ENCODE results near the gene RNF180.

The RNF180 gene

GRCh38 chr5:64298586-64298985 lies 132.9 kb downstream of the RNF180 start:
- Histone ChIP-seq H3K36me3 (ENCODE audit: low read depth) (no peaks in the 10 kb centered on the region), H3K9me3 (ENCODE audit: severe bottlenecking) (no peaks in the 10 kb centered on the region), H3K4me3 (ENCODE audit: severe bottlenecking) (no peak overlapping the region), H3K27me3 (ENCODE audit: insufficient read depth, poor library complexity, severe bottlenecking) (no peaks in the 10 kb centered on the region), H3K4me1 (ENCODE audit: insufficient read depth, poor library complexity, severe bottlenecking) (peaks cover 32% of the 10 kb centered on the region), H3K27ac (ENCODE audit: poor library complexity, severe bottlenecking) (peak overlapping the region; percentile 72)
- ATAC-seq (ENCODE audit: low read depth): no peak
- no peak for DNase-seq (ENCODE audit: low spot score)
- no peak for TF ChIP-seq CTCF (IDR thresholded peaks at IDR 0.05; ENCODE audit: poor library complexity, severe bottlenecking)

GRCh38 chr5:64299805-64300204 lies 134.2 kb downstream of the RNF180 start:
- DNase-seq (ENCODE audit: low spot score) (no peak), ATAC-seq (ENCODE audit: low read depth) (peak; percentile 100)
- H3K27me3 ChIP-seq (ENCODE audit: insufficient read depth, poor library complexity, severe bottlenecking): no peaks in the 10 kb centered on the region
- no peaks in the 10 kb centered on the region for H3K36me3 ChIP-seq (ENCODE audit: low read depth)
- H3K27ac ChIP-seq (ENCODE audit: poor library complexity, severe bottlenecking): peak overlapping the region; percentile 72
- H3K4me1 ChIP-seq (ENCODE audit: insufficient read depth, poor library complexity, severe bottlenecking): peaks cover 32% of the 10 kb centered on the region
- no peaks in the 10 kb centered on the region for H3K9me3 ChIP-seq (ENCODE audit: severe bottlenecking)
- TF ChIP-seq CTCF (IDR thresholded peaks at IDR 0.05; ENCODE audit: poor library complexity, severe bottlenecking): no peak
- no peak overlapping the region for H3K4me3 ChIP-seq (ENCODE audit: severe bottlenecking)

- ATAC-seq (ENCODE audit: low read depth): no peak
- TF ChIP-seq CTCF (IDR thresholded peaks at IDR 0.05; ENCODE audit: poor library complexity, severe bottlenecking): no peak
- H3K4me3 ChIP-seq (ENCODE audit: severe bottlenecking): no peak overlapping the region
Measured at GRCh38 chr5:64301566-64301965, 135.9 kb downstream of the RNF180 start.

GRCh38 chr5:64308135-64308534 lies 142.5 kb downstream of the RNF180 start:
- no peaks in the 10 kb centered on the region for H3K27me3 ChIP-seq (ENCODE audit: insufficient read depth, poor library complexity, severe bottlenecking)
- no peak for TF ChIP-seq CTCF (IDR thresholded peaks at IDR 0.05; ENCODE audit: poor library complexity, severe bottlenecking)
- H3K27ac ChIP-seq (ENCODE audit: poor library complexity, severe bottlenecking): no peak overlapping the region
- H3K4me1 ChIP-seq (ENCODE audit: insufficient read depth, poor library complexity, severe bottlenecking): no peaks in the 10 kb centered on the region
- H3K4me3 ChIP-seq (ENCODE audit: severe bottlenecking): no peak overlapping the region
- no peak for ATAC-seq (ENCODE audit: low read depth)
- no peaks in the 10 kb centered on the region for H3K9me3 ChIP-seq (ENCODE audit: severe bottlenecking)
- H3K36me3 ChIP-seq (ENCODE audit: low read depth): no peaks in the 10 kb centered on the region
- DNase-seq (ENCODE audit: low spot score): no peak

More at GRCh38 chr5:64301566-64301965, 135.9 kb downstream of the RNF180 start:
- no peaks in the 10 kb centered on the region for H3K9me3 ChIP-seq (ENCODE audit: severe bottlenecking)
- no peaks in the 10 kb centered on the region for H3K36me3 ChIP-seq (ENCODE audit: low read depth)
- H3K27me3 ChIP-seq (ENCODE audit: insufficient read depth, poor library complexity, severe bottlenecking): no peaks in the 10 kb centered on the region
- no peak for DNase-seq (ENCODE audit: low spot score)
- H3K27ac ChIP-seq (ENCODE audit: poor library complexity, severe bottlenecking): peak overlapping the region; percentile 72
- peaks cover 27% of the 10 kb centered on the region for H3K4me1 ChIP-seq (ENCODE audit: insufficient read depth, poor library complexity, severe bottlenecking)

- DNase-seq (ENCODE audit: low spot score) (no peak), ATAC-seq (ENCODE audit: low read depth) (no peak)
- Histone ChIP-seq H3K36me3 (ENCODE audit: low read depth) (no peaks in the 10 kb centered on the region), H3K9me3 (ENCODE audit: severe bottlenecking) (no peaks in the 10 kb centered on the region), H3K4me1 (ENCODE audit: insufficient read depth, poor library complexity, severe bottlenecking) (peaks cover 3% of the 10 kb centered on the region), H3K27ac (ENCODE audit: poor library complexity, severe bottlenecking) (no peak overlapping the region), H3K27me3 (ENCODE audit: insufficient read depth, poor library complexity, severe bottlenecking) (no peaks in the 10 kb centered on the region), H3K4me3 (ENCODE audit: severe bottlenecking) (no peak overlapping the region)
- no peak for TF ChIP-seq CTCF (IDR thresholded peaks at IDR 0.05; ENCODE audit: poor library complexity, severe bottlenecking)
Measured at GRCh38 chr5:64312491-64312890, 146.8 kb downstream of the RNF180 start.

Data from RWPE2 (cell line).